ENCODE data around the gene MAG. TPM values are rescaled to one million over a fixed set of nuclear protein-coding genes. Genes with fewer than 3 reads are reported as not detected.
"Not testable (repeated sequence)": the region's sequence is repeated elsewhere in the genome, so short reads cannot be mapped to it uniquely, and the experiment has no call there.

The MAG gene
- total RNA-seq, 1 experiment from 2014 or later: 0.17 TPM

- ATAC-seq: no peak
- CTCF ChIA-PET: no interaction called here
- Histone ChIP-seq H2AFZ (ENCODE audit: low read depth, low read length, poor library complexity, severe bottlenecking) (no peak overlapping the region), H3K9me3 (ENCODE audit: control insufficient read depth in 1 of 2, insufficient read depth in 1 of 2, low read depth in 1 of 2, low read length in 2 of 2) (no peaks in the 10 kb centered on the region), H3K4me1 (ENCODE audit: control insufficient read depth in 1 of 2, insufficient read depth in 2 of 2, low read length in 2 of 2) (peaks cover 0 to 6% of the 10 kb centered on the region in 2 experiments; a peak in 1 of 4 replicates), H3K4me3 (replicated peaks in 1 of 2; ENCODE audit: low read depth in 1 of 2, low read length in 2 of 2) (no peak overlapping the region), H3K27ac (ENCODE audit: low read depth, low read length) (no peak overlapping the region), H3K36me3 (ENCODE audit: control insufficient read depth in 1 of 2, insufficient read depth in 2 of 2, low read length in 2 of 2) (no peaks in the 10 kb centered on the region), H3K4me2 (ENCODE audit: low read length) (no peak overlapping the region), H3K9ac (ENCODE audit: low read length) (no peak overlapping the region), H3K79me2 (ENCODE audit: insufficient read depth, low read length) (no peaks in the 10 kb centered on the region), H3K27me3 (ENCODE audit: insufficient read depth, low read length) (no peaks in the 10 kb centered on the region), H4K20me1 (ENCODE audit: insufficient read depth) (no peaks in the 10 kb centered on the region), H3K9me2 (ENCODE audit: insufficient read depth) (no peaks in the 10 kb centered on the region)
- intact Hi-C loops (cut with micrococcal nuclease): no loop called here
- BruUV-seq (replicated peaks): no TSS peak
- POLR2A ChIA-PET: no interaction called here
- DNase-seq (ENCODE audit: low read depth, low spot score): no peak
- TF ChIP-seq CEBPB (IDR thresholded peaks at IDR 0.05; ENCODE audit: low read depth) (no peak), SIN3A (IDR thresholded peaks at IDR 0.05; ENCODE audit: low read depth) (no peak), EGR1 (IDR thresholded peaks at IDR 0.05; ENCODE audit: low read depth) (no peak), REST (IDR thresholded peaks at IDR 0.05; ENCODE audit: low read depth) (no peak), SRF (IDR thresholded peaks at IDR 0.05; ENCODE audit: low read depth) (no peak)
- RAD21 ChIA-PET (ENCODE audit: low non-redundant PET in 1 of 2, low total read pairs in 2 of 2, uncharacterized antibody in 2 of 2, unreplicated experiment in 2 of 2): no interaction called here
These were observed 6.9 kb upstream of the MAG start for GRCh38 chr19:35285095-35285449.

- H3K79me2 ChIP-seq (ENCODE audit: insufficient read depth, low read length); CTCF ChIA-PET; H3K36me3 ChIP-seq (ENCODE audit: control insufficient read depth in 1 of 2, insufficient read depth in 2 of 2, low read length in 2 of 2); H3K4me2 ChIP-seq (ENCODE audit: low read length); H3K9me3 ChIP-seq (ENCODE audit: control insufficient read depth in 1 of 2, insufficient read depth in 1 of 2, low read depth in 1 of 2, low read length in 2 of 2); H3K4me1 ChIP-seq (ENCODE audit: control insufficient read depth in 1 of 2, insufficient read depth in 2 of 2, low read length in 2 of 2); H3K27me3 ChIP-seq (ENCODE audit: insufficient read depth, low read length); H4K20me1 ChIP-seq (ENCODE audit: insufficient read depth); H2AFZ ChIP-seq (ENCODE audit: low read depth, low read length, poor library complexity, severe bottlenecking); ATAC-seq; H3K9me2 ChIP-seq (ENCODE audit: insufficient read depth); BruUV-seq (replicated peaks); POLR2A ChIA-PET; DNase-seq (ENCODE audit: low read depth, low spot score); intact Hi-C loops (cut with micrococcal nuclease); H3K27ac ChIP-seq (ENCODE audit: low read depth, low read length); H3K4me3 ChIP-seq (replicated peaks in 1 of 2; ENCODE audit: low read depth in 1 of 2, low read length in 2 of 2); RAD21 ChIA-PET (ENCODE audit: low non-redundant PET in 1 of 2, low total read pairs in 2 of 2, uncharacterized antibody in 2 of 2, unreplicated experiment in 2 of 2); H3K9ac ChIP-seq (ENCODE audit: low read length): not testable (repeated sequence)
These were observed 6.5 kb upstream of the MAG start for GRCh38 chr19:35285465-35285864.

GRCh38 chr19:35286101-35286500, 5.9 kb upstream of the MAG start:
- intact Hi-C loops (cut with micrococcal nuclease); H3K27ac ChIP-seq (ENCODE audit: low read depth, low read length); H3K27me3 ChIP-seq (ENCODE audit: insufficient read depth, low read length); ATAC-seq; POLR2A ChIA-PET; BruUV-seq (replicated peaks); RAD21 ChIA-PET (ENCODE audit: low non-redundant PET in 1 of 2, low total read pairs in 2 of 2, uncharacterized antibody in 2 of 2, unreplicated experiment in 2 of 2); H2AFZ ChIP-seq (ENCODE audit: low read depth, low read length, poor library complexity, severe bottlenecking); H3K36me3 ChIP-seq (ENCODE audit: control insufficient read depth in 1 of 2, insufficient read depth in 2 of 2, low read length in 2 of 2); H3K9ac ChIP-seq (ENCODE audit: low read length); H3K9me3 ChIP-seq (ENCODE audit: control insufficient read depth in 1 of 2, insufficient read depth in 1 of 2, low read depth in 1 of 2, low read length in 2 of 2); H4K20me1 ChIP-seq (ENCODE audit: insufficient read depth); H3K9me2 ChIP-seq (ENCODE audit: insufficient read depth); DNase-seq (ENCODE audit: low read depth, low spot score); H3K4me3 ChIP-seq (replicated peaks in 1 of 2; ENCODE audit: low read depth in 1 of 2, low read length in 2 of 2); H3K79me2 ChIP-seq (ENCODE audit: insufficient read depth, low read length); CTCF ChIA-PET: not testable (repeated sequence)
- peaks cover 0 to 13% of the 10 kb centered on the region in 2 experiments; a peak in 1 of 4 replicates for H3K4me1 ChIP-seq (ENCODE audit: control insufficient read depth in 1 of 2, insufficient read depth in 2 of 2, low read length in 2 of 2)
- H3K4me2 ChIP-seq (ENCODE audit: low read length): 0 out of 2 replicates have a peak overlapping the region, but pooled peaks have one; percentile 0

Measured in HCT116 (cell line).